A549 treated with RU486 at 1 μM for 4 hours (cell line): ENCODE data around the gene FNTB. TPM values are rescaled to one million over a fixed set of nuclear protein-coding genes. Genes with fewer than 3 reads are reported as not detected.

Experiments
- total RNA-seq: library from RNA; stranded (reverse); fragments of 200-300 nt; extraction: Qiagen RNA extraction; gene quantifications from 5 replicates; pipeline ENCODE4 v1.2.3, GENCODE V29; 2022; ENCODE audit warnings: low read depth

The FNTB gene, protein sequence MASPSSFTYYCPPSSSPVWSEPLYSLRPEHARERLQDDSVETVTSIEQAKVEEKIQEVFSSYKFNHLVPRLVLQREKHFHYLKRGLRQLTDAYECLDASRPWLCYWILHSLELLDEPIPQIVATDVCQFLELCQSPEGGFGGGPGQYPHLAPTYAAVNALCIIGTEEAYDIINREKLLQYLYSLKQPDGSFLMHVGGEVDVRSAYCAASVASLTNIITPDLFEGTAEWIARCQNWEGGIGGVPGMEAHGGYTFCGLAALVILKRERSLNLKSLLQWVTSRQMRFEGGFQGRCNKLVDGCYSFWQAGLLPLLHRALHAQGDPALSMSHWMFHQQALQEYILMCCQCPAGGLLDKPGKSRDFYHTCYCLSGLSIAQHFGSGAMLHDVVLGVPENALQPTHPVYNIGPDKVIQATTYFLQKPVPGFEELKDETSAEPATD
- total RNA-seq: 22.0 to 28.0 TPM (median 22.4 TPM) in 5 replicates

DNA sequence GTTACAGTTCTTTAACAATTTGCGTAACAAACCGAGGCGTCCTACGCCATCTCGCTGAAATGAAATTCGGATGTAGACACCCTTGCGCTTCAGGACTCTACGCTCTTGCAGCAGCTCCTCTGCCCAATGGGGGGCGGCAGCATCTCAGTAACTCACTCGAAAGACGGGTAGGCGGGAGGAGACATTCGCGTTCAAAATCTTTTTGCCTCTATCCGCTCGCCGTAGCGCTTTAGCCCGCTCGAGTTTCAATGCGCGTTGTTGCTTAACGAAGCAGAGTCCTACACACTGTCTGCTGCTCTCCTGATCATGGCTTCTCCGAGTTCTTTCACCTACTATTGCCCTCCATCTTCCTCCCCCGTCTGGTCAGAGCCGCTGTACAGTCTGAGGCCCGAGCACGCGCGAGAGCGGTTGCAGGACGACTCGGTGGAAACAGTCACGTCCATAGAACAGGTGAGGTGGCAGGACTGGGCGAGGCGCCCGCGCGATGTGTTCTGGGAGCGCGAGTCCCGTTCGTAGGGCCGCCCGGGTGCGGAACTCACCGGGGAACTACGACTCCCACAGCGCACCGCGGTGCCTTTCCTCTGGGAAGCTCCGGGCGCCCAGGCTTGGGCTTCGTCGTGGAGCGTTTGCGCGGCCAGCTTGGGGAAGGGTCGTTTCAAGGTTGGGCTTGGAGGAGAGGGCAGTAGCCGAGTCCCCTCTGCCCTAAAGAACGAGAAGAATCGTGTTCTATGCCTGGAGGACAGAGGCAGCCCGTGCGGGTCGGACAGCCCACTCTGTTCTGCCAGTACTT, at the start of gene FNTB:
Gene FNTB (plus strand): TSS at position 248 of the 790 bp plus-strand sequence. CDS start 59 bp downstream, at position 307.

DNA sequence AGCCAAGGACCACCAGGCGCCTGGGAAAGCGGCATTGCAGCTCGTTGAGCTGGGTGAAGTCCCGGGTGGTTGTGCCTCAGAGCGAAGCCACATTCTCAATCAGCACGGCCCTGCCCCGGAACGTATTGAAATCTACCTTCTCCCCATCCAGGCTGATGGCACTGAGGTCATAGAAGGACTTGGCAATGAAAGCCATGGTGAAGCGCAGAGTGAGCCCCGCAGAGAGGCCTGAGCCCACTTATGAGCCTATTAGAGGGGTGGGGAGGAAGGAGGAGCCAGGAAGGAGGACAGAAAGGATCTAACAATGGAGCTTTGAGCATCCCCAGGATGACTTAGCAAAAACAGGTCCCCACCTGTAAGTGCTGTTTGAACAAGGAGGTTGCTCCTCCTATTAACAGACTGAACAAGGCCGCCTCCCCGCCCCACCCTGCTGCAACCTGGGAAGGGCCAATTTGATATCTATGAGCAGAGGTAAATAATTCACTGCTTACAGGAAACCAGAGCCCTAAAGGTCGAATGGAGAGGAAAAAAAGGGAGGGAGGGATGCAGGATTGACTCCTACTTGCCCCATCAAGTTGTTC, 44.1 kb upstream of the FNTB start, which contains the start of gene GPX2:
Gene GPX2 (minus strand): TSS at position 215 of the 581 bp plus-strand sequence. CDS start 19 bp downstream, at position 196.

DNA sequence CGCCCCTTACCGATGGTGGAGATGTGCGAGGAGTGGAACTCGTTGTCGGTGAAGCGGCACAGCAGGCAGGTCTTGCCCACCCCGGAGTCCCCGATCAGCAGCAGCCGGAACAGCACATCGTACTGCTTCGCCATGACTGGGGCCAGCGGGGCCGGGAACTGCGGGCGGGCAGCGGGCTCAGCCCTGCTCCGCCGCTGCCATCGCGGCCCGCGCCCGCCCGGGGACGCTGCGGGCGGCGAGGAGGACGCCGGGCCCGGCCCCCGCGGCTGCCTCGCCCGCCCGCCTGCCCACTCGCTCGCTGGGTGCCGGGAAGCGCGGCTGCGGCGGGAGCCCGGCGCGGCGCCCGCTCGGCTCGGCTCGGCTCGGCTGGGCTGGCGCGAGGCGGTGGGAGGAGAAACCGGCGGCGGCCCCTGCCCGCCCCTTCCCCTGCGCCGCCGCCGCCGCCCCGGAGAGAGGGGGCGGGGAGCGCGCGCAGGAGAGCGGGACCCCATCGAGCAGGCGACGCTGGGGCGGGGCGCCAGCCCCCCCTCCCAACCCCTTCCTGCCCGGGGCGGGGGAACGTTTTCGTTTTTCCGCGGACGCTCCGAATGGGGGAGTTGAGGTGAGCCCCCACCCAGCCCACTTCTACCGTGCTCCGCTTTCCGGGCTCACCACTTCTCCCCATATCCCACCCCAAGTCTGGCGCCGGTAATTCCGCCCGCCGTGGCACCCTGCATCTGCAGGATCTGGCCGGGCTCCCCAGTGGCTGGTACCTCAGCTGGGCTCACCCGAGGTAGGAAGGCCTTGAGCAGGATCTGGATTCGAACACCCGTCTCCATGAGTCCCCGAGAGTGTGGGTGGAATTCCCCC, 14.5 kb upstream of the FNTB start, which contains the start of gene RAB15:
Gene RAB15 (minus strand): TSS at position 394 of the 849 bp plus-strand sequence. CDS start 260 bp downstream, at position 134.

DNA sequence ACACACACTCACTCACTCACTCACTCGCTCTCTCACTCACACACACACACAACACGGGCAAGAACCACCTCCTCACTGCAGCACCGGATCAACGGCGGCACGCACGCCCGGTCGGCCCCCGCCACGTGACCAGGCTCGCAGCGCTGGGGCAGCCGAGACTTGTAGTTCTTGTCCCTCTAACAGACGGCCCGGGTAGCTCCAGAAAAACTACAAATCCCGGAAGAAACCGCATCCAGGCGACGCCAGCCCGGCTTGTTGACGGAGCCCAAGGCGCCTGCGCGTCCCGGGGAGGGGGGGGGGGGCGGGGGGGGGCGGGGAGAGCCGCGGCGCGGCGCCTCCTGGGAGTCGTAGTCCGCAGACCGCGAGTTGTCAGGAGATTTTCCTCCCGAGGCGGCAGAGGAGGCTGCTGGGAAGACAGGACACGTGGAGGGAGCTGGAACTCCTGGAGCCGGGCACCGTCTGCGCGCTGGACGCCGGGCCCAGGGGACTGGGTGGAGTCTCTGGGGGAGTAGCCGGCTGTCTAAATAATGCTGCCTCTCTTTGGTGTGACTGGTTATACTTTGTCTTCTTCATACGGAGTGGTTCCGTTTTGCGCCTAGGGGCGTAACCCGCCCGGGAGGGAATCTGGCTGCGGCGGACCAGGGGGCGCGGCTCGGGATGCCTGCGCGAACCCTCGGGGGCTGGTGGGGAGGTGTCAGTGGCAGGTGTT, 115.9 kb downstream of the FNTB start, which contains the start of gene MAX:
Gene MAX (minus strand): TSS at position 77 of the 709 bp plus-strand sequence. CDS start 178 bp downstream, outside the sequence.

Other genes starting within 250 kb of the FNTB start
- 0.65 to 1.1 TPM (median 0.96 TPM) in 5 replicates for gene SPTB, start 107.0 kb upstream of the FNTB start, total RNA-seq
- gene CHURC1, start 72.4 kb upstream of the FNTB start, total RNA-seq: 75.8 to 141 TPM (median 89.0 TPM) in 5 replicates
- gene GPX2, start 44.1 kb upstream of the FNTB start, total RNA-seq: 175 to 318 TPM (median 203 TPM) in 5 replicates
- 16.6 to 18.7 TPM (median 17.7 TPM) in 5 replicates for gene RAB15, start 14.6 kb upstream of the FNTB start, total RNA-seq
- 54.8 to 71.6 TPM (median 62.3 TPM) in 5 replicates for gene MAX, start 115.6 kb downstream of the FNTB start, total RNA-seq